GM19452 (cell line): ENCODE data around the gene LTBP1.

Source experiments
- ATAC-seq: cut with Tn5 transposase; IDR thresholded peaks from one replicate; pipeline ENCODE4 v1.9.1; 2021; ENCODE audit not compliant: unreplicated experiment

LTBP1 gene

DNA sequence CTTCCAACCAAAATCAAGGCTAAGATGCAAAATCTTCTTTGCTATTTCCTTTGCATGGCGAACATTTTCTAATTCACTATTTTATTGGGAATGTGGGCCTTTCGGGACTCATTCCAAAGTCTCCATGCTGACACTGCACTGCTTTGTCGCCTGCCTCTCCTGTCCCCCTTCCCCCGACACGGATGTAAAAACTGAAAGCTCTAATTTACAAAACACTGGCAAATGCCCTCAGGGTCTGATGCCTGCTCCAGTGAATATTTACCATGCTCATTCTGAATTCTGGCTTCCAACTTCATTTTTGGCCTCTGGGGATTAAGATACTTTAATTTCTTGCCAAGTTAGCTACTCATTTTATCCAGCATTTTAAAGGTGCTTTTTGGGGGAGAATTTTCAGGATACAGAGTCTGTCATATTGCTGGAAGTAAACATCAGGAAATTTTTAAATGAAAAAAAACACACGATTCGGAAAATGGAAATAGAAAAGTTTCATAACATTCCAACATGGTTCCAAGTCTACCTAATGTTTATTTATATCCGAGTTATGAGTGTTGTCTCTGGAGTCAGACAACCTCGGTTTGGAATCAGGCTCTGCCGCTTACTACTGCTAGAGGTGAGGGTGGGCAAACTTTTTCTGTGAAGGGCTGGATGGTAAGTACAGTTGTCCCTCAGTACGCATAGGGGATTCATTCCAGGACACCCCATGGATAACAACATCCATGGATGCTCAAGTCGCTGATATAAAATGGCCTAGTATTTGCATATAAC, 14.6 kb upstream of the LTBP1 start:
- ATAC-seq, result no peak

- no peak for ATAC-seq
Measured at GRCh38 chr2:32932825-32933755, 13.7 kb upstream of the LTBP1 start.

DNA sequence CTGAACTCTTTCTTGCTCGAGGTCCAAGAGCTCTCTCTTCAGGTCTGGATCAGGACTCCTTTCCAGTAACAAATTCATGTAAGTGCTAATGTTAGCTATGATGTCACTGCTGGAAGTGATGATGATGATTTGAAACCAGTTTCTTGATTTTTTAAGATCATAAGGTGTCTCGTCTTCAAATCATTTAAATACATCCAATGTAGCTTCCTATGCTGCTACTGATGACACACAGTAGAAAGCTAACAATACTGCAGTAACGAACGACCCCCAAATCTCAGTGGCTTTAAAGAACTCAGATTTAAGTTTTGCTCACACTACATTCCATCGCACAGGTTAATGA, 13.0 kb upstream of the LTBP1 start:
- ATAC-seq, result no peak

- ATAC-seq, result no peak
Measured at GRCh38 chr2:32937602-32938448, 8.9 kb upstream of the LTBP1 start.

DNA sequence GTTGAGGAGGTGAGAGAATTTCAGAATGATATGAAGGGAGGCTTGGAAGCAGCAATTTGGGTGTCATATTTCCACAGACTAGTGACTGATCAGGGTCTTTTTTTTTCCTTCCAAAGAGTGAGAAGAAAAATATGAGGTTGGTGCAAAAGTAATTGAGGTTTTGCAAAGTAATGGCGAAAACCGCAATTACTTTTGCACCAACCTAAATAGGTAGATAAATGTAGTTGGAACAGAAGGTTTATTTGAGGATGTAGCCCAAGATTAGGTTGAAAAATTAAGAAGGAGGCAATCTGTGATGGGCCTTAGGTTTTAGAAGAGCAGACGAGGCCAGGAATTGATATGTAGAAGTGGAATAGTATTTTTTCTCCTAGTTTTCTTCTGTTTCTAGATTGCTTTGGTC, 7.8 kb upstream of the LTBP1 start:
- ATAC-seq, result no peak

DNA sequence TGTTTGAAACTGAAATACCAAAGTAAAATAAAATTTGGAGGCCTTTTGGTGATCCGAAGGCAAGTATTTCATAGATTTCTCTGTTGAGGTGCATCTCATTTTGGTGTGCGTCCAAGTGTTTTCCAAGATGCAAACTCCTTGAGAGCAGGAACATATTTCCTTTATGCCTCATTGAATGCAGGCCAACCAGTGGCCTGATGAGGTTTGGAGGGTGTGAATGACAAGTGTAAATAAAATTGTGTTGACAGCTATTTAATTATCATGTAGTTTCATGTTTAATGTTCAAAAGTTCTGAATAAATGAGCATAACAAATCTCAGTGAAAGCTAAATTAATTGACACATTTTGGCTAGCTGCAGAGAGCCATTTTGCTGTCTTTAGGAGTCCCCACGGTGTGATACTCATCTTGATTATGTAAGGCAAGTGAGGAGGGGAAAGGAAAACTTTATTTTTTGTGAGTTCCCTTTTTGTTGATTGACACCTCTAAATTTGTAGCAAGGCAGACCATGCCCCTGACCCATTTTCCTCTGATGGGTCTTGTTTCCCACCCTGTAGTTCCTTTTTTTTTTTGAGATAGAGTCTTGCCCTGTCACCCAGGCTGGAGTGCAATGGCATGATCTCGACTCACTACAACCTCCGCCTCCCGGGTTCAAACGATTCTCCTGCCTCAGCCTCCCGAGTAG, 6.3 kb upstream of the LTBP1 start:
- no peak for ATAC-seq

DNA sequence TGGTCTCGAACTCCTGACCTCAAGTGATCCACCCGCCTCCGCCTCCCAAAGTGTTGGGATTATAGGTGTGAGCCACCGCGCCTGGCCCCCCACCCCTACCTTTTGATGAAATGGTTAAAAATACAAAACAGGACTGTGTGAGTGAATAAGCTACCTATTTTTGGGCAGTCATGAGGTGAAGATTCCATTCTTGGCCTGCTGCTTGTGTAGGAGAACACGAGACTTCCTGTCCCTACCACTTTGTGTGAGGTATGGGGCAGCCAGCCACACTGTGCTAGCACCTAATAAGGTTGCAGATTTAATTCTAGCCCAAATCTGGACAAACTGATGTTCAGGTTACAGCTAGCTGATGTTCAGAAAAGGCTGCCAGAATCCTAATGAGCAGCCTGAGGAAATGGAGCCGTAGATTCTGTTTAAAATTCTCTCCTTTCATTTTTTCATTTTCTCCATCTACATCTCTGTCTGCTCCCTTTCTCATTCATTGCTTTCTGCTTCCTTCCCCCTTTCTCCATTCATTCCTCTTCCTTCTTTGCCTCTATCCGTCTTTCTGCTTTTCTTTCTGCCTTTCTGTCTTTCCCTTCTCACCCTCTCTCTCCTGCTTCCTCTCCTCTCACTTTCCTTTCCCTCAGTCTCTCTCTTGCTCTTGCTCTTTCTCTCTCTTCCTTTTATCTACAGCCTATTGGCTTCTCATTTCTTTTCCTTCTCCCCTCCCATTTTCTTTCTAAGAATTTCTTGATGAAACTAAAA, 4.6 kb upstream of the LTBP1 start:
- no peak for ATAC-seq

DNA sequence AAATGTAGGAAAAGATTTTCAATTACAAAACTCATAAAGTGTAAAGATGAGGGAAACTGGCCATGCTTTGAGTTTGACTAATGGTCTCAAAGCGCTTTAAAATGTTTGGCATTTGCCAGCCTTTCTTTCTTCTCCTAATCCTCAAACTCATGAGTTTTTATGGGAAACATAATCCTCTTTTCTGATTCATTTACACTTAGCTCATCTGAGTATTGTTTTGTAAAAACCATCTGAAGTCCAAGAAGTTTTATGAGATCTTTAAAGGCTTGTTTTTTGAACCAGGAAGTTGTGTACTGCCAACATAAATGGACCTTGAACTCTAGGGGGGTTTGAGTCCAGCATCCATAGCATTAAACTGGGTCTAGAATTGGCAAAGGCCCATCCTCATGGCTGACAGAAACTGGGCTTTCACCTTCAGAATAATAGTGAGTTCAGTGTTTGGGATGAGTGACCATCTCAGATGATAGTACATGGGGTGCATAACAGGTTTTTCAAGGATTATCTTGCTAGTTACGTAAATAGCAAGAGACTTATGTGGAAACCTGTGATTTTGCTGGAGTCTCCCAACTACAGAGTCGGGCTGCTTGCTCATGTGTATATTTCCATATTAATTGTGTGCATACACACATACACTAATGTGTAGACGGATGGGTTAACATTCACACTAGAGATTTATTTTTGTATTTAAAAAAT, 3.8 kb upstream of the LTBP1 start:
- no peak for ATAC-seq

DNA sequence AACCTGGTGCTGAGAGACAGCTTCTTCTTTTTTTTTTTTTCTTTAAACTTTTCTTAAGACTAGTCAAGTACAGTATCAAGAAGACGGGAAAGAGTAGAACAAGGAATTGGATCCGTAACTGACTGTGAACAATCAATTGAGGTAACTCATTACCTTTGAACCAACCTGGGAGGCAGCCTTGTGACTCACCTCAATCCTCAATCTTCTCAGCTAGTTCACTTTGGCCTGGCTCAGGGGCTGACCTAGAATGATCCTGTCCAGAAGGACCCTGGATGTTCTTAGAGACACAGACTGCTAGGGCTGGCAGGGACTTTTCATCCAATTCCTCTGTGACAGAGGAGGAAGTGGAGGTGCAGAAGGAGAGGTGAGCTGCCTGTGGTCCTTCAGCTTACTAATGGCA, 1.5 kb upstream of the LTBP1 start:
- no peak for ATAC-seq

DNA sequence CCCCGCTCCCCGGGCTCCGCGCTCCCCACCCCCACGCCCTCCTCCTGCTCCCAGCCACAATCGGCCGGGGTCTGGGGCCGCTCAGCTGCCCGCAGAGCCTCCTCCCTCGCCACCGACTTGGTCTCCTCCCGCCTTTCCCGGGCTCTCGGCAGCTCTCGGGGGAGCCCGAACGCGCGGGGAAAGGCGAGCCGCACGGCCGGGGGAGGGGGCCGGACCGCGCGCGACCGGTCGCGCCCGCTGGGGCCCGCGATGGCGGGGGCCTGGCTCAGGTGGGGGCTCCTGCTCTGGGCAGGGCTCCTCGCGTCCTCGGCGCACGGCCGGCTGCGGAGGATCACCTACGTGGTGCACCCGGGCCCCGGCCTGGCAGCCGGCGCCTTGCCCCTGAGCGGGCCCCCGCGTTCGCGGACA, 327 bp downstream of the LTBP1 start:
- peak; percentile 20 for ATAC-seq

DNA sequence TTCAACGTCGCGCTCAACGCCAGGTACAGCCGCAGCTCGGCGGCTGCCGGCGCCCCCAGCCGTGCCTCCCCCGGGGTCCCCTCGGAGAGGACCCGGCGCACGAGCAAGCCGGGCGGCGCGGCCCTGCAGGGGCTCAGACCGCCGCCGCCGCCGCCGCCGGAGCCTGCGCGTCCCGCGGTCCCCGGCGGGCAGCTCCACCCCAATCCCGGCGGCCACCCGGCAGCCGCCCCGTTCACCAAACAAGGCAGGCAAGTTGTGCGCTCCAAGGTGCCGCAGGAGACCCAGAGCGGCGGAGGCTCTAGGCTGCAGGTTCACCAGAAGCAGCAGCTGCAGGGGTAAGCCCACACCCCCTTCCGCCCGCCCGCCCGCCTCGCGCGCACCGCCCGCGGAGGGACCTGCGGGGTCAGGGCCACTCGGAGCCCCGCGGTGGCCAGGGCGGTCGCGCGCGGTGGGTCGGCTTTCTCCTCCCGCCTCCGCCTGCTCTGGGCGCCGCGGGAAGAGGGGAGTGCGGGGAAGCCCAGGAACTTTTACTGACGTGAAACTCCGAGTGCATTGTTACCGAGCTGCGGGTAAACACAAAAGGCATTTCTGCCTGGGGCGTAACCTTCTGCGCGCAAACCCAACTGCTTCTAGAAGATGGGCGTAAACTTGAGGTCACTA, 861 bp downstream of the LTBP1 start:
- peak; percentile 27 for ATAC-seq

DNA sequence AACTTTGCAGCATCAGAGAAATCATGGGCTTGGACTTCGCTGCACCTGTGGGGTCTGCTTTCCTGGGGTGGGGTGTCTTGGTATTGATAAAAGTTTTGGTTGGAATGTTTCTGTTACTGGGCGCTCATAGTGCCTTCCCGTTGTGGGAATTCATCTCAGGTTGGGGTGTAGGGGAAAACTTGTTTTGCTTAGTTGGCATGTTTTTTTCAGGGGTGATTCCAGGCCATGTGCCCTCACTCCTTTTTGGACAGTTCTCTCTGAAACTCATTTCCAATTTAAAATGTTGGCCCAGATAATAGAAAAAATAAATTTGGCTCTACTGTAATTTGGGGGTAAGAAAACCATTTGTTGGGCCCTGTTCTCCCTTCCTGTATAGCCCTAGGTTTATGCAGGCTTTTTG, 1.5 kb downstream of the LTBP1 start:
- ATAC-seq, result no peak

DNA sequence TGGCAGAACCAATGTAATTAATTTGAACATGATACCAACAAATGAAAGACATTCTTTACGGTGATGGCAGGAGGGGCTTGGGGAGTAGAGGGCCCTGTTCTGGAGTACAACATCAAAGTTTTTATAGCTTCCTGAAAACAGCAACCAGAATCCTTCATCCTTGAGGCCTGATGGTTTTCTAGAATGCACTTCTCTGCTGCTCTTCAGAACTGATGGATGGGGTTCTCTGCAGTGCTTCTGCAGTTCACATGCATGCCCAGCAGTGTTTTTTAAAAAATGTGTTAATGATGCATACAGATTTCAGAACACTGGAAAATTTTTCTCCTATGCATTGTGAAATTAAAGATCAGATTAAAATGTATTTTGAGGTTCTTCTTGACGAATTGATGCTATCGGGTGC, 2.5 kb downstream of the LTBP1 start:
- no peak for ATAC-seq

DNA sequence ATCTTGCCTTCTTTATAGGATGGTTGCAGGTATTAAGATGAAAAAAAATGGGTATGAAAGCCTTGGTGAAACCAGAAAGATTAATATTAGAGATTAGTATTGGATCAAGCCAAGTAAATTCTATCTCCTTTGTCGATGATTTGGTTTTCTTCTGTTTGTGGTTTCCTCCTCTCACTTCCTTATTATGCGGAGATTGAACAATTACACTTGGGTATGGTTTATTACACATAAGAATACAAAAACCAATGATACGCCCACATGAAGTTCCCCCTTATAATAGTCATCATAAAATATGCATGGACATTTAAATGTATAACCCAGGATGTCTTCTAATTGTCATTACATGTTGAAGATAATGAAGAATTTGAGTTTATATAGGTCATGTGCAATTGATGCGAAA, 4.9 kb downstream of the LTBP1 start:
- no peak for ATAC-seq

DNA sequence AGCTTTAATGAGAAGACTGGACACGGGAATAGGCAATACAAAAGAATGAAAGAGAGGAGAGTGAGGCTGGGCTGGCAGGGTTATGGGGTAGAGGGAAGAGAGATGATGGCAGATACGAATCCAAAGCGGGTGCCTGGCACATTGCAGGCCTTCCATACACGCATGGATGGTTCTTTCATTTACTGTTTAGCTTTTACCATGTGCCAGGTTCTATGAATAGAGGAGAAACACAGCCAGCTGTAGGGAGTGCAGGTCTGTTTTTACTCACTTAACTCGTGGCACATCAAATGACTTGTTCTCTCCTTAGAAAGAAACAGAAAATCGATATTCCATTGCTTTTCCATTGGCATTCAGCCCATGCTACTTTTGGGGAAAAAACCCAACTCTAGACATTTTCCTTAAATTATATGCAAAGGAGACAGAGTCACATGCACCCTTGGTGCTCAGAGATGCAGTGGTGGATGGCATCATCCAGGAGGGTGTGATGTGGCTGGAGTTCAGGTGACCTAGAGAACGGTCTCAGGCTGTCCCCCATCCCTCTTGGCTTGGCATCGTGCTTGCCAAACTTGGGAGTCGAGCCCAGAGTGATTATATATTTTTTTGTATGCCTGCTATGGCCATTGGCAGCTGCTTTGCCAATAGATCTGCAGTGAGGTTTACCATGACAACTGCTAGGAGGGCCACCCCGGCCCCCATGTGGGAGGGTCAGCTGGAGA, 6.2 kb downstream of the LTBP1 start:
- no peak for ATAC-seq

DNA sequence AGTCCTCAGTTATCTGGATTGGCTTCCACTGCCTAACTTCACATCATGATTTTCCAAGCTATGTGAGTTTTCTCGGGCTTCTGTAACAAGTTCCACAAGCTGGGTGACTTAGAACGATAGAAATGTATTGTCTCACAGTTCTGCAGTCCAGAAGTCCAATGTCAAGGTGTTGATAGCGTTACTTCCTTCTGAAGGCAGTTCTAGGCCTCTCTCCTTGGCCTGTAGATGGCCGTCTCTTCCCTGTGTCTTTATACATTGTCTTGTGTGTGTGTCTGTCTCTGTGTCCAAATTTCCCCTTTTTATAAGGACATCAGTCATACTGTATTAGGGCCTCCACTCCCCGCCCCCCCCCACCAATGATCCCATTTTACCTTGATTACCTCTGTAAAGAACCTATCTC, 7.5 kb downstream of the LTBP1 start:
- ATAC-seq, result no peak

- no peak for ATAC-seq
Measured at GRCh38 chr2:32958821-32959220, 12.1 kb downstream of the LTBP1 start.

- no peak for ATAC-seq
Measured at GRCh38 chr2:32960238-32960637, 13.5 kb downstream of the LTBP1 start.
